ENCODE results near the gene PLCH1. TPM values are rescaled to one million over a fixed set of nuclear protein-coding genes. Genes with fewer than 3 reads are reported as not detected.
"Not testable (repeated sequence)": the region's sequence is repeated elsewhere in the genome, so short reads cannot be mapped to it uniquely, and the experiment has no call there.

The PLCH1 gene
- total and polyA plus RNA-seq, 10 of the 15 experiments (the other 5 are each of a cell fraction or from before 2014, with no cell fraction given): 0.03 to 0.22 (median 0.04) TPM; not detected in 5

- H3K27me3 ChIP-seq (replicated peaks in 1 of 2; ENCODE audit: control insufficient read depth in 2 of 2, insufficient read depth in 2 of 2, low read length in 1 of 2); FAIRE-seq; H3K36me3 ChIP-seq (ENCODE audit: control insufficient read depth in 2 of 2, insufficient read depth in 2 of 2, low read length in 1 of 2); H3K4me1 ChIP-seq (ENCODE audit: control insufficient read depth, insufficient read depth, low read length); H3K4me2 ChIP-seq (ENCODE audit: control insufficient read depth, insufficient read depth); in situ Hi-C loops (cut with MboI); CTCF ChIA-PET; ATAC-seq; DNase-seq (ENCODE audit: low read depth, low spot score); SMC1A ChIA-PET (ENCODE audit: uncharacterized antibody, unreplicated experiment); H3K4me3 ChIP-seq; BruUV-seq (replicated peaks); H3K9ac ChIP-seq (ENCODE audit: control insufficient read depth, insufficient read depth, low read length); H3K9me3 ChIP-seq (replicated peaks; ENCODE audit: control insufficient read depth, insufficient read depth, low read length); intact Hi-C loops (cut with micrococcal nuclease; ENCODE audit: unreplicated experiment); RAD21 ChIA-PET (ENCODE audit: unreplicated experiment); H2AFZ ChIP-seq (ENCODE audit: control insufficient read depth, low read depth, low read length); H3K27ac ChIP-seq (ENCODE audit: control insufficient read depth, insufficient read depth); H3K79me2 ChIP-seq (ENCODE audit: control insufficient read depth, insufficient read depth, low read length); H4K20me1 ChIP-seq (ENCODE audit: control insufficient read depth, insufficient read depth); POLR2A ChIA-PET: not testable (repeated sequence)
Measured at GRCh38 chr3:155614410-155614809, 130.5 kb downstream of the PLCH1 start.

GRCh38 chr3:155611456-155611855 is 133.4 kb downstream of the PLCH1 start:
- ATAC-seq (no peak), FAIRE-seq (no peak), DNase-seq (ENCODE audit: low read depth, low spot score) (no peak)
- no peak overlapping the region for H3K4me2 ChIP-seq (ENCODE audit: control insufficient read depth, insufficient read depth)
- no peak overlapping the region for H3K4me3 ChIP-seq
- CTCF ChIA-PET: no interaction called here
- no peak overlapping the region for H3K27ac ChIP-seq (ENCODE audit: control insufficient read depth, insufficient read depth)
- no peak overlapping the region for H3K9ac ChIP-seq (ENCODE audit: control insufficient read depth, insufficient read depth, low read length)
- no peaks in the 10 kb centered on the region for H3K9me3 ChIP-seq (replicated peaks; ENCODE audit: control insufficient read depth, insufficient read depth, low read length)
- intact Hi-C loops (cut with micrococcal nuclease; ENCODE audit: unreplicated experiment) (no loop called here), in situ Hi-C loops (cut with MboI) (no loop called here)
- no peaks in the 10 kb centered on the region for H3K36me3 ChIP-seq (ENCODE audit: control insufficient read depth in 2 of 2, insufficient read depth in 2 of 2, low read length in 1 of 2)
- H3K79me2 ChIP-seq (ENCODE audit: control insufficient read depth, insufficient read depth, low read length): no peaks in the 10 kb centered on the region
- H4K20me1 ChIP-seq (ENCODE audit: control insufficient read depth, insufficient read depth): no peaks in the 10 kb centered on the region
- H3K27me3 ChIP-seq (replicated peaks in 1 of 2; ENCODE audit: control insufficient read depth in 2 of 2, insufficient read depth in 2 of 2, low read length in 1 of 2): no peaks in the 10 kb centered on the region; a peak in 1 of 4 replicates
- no peaks in the 10 kb centered on the region for H3K4me1 ChIP-seq (ENCODE audit: control insufficient read depth, insufficient read depth, low read length)
- BruUV-seq (replicated peaks): no TSS peak
- SMC1A ChIA-PET (ENCODE audit: uncharacterized antibody, unreplicated experiment): no interaction called here
- TF ChIP-seq MYC (IDR thresholded peaks at IDR 0.05; ENCODE audit: insufficient read depth, insufficient read length, insufficient replicate concordance, low read length, severe bottlenecking): no peak
- TF ChIP-seq ATF3 (IDR thresholded peaks at IDR 0.05; ENCODE audit: borderline replicate concordance, extremely low read depth, low read depth, low read length): no peak
- no peak for TF ChIP-seq TAF1 (IDR thresholded peaks at IDR 0.05; ENCODE audit: borderline replicate concordance, low read depth, low read length)
- TF ChIP-seq FOXM1 (IDR thresholded peaks at IDR 0.05; ENCODE audit: low read depth, low read length): no peak
- no peak for TF ChIP-seq CHD2 (IDR thresholded peaks at IDR 0.05; ENCODE audit: borderline replicate concordance, low read depth, low read length)
- no peak for TF ChIP-seq NFIC (IDR thresholded peaks at IDR 0.05; ENCODE audit: low read depth, low read length)
- no peak overlapping the region for H2AFZ ChIP-seq (ENCODE audit: control insufficient read depth, low read depth, low read length)
- POLR2A ChIA-PET: no interaction called here
- RAD21 ChIA-PET (ENCODE audit: unreplicated experiment): no interaction called here
